Tibial nerve (tissue), 4 donors: ENCODE results near the gene ACSL1.

Source experiments
- EP300 ChIP-seq, 2 donors: sonication (generic); formaldehyde crosslinking; IDR thresholded peaks; one replicate each; pipeline ENCODE4 v1.6.1; 2017; ENCODE audit warnings: antibody characterized with exemption in 2 of 2, mild to moderate bottlenecking in 1 of 2
- POLR2A ChIP-seq, 2 donors: fragments of 450-650 bp; IDR thresholded peaks; one replicate each; pipeline ENCODE4 v1.6.1; 2017; ENCODE audit warnings: antibody characterized with exemption in 2 of 2, mild to moderate bottlenecking in 2 of 2, moderate library complexity in 2 of 2
- TF ChIP-seq, protein P1 (sequence below), 5 experiments: fragments of 200-600 bp in 3 of 5; fragments of 450-650 bp in 2 of 5; sonication (generic) in 3 of 5; IDR thresholded peaks; one replicate each; pipeline ENCODE4 v1.5.1; 2016 to 2019; ENCODE audit warnings: antibody characterized with exemption in 5 of 5, mild to moderate bottlenecking in 3 of 5, moderate library complexity in 2 of 5

DNA sequence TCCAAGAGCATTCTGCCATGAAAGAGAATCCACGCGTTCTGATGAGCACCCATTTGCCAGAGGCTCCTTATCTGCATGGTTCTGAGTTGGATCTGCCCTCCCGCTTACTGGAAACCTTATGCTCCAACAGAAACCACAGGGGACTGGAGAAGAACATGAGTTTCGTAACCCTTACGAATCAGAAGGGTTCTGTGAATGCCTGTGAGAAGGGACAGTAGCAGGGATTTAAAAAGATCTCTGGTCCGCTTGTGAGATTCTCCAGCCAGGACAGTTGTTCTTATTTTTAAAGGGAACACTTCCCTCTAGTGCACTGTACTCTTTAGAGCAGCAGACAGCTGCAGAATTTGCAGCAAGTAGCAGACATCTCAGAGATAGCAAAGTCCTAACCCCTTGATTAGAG, 69.4 kb downstream of the ACSL1 start:
- TF ChIP-seq POLR2A (IDR thresholded peaks at IDR 0.05) = no peak
- TF ChIP-seq, protein P1, sequence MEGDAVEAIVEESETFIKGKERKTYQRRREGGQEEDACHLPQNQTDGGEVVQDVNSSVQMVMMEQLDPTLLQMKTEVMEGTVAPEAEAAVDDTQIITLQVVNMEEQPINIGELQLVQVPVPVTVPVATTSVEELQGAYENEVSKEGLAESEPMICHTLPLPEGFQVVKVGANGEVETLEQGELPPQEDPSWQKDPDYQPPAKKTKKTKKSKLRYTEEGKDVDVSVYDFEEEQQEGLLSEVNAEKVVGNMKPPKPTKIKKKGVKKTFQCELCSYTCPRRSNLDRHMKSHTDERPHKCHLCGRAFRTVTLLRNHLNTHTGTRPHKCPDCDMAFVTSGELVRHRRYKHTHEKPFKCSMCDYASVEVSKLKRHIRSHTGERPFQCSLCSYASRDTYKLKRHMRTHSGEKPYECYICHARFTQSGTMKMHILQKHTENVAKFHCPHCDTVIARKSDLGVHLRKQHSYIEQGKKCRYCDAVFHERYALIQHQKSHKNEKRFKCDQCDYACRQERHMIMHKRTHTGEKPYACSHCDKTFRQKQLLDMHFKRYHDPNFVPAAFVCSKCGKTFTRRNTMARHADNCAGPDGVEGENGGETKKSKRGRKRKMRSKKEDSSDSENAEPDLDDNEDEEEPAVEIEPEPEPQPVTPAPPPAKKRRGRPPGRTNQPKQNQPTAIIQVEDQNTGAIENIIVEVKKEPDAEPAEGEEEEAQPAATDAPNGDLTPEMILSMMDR (IDR thresholded peaks at IDR 0.05) = no peak
- TF ChIP-seq EP300 (IDR thresholded peaks at IDR 0.05) = peak; percentile 22 to 92
